Cardiac septum (tissue), 1 donor: ENCODE data around the gene IYD. TPM values are rescaled to one million over a fixed set of nuclear protein-coding genes. Genes with fewer than 3 reads are reported as not detected.
"Not testable (repeated sequence)": the region's sequence is repeated elsewhere in the genome, so short reads cannot be mapped to it uniquely, and the experiment has no call there.

Experiments used
- DNase-seq: peaks from one replicate; pipeline ENCODE4 v3.0.0-alpha.2; 2020; ENCODE audit warnings: low spot score
- intact Hi-C: fragments of 100-400 bp; cut with DNase I; formaldehyde crosslinking; loops from one replicate; pipeline ENCODE4 v1.14.0; 2022
- total RNA-seq: library from RNA; stranded (reverse); fragmentation: NEBNext Ultra II Directional; extraction: Animal tissue kit (Norgen Biotek cat#: 25700); gene quantifications from one replicate; pipeline ENCODE4 v1.2.1, GENCODE V29; 2021
- donor health status: DM: no; HTN: no; CAD: no.

Gene IYD
- total RNA-seq, 1 donor from 2014 or later, result not detected

- no peak for DNase-seq
- intact Hi-C loops, result no loop called here
Measured at GRCh38 chr6:150347845-150348244, 21.0 kb upstream of the IYD start.

- DNase-seq, result peak; percentile 4
- intact Hi-C loops, result no loop called here
Measured at GRCh38 chr6:150349546-150349945, 19.3 kb upstream of the IYD start.

DNA sequence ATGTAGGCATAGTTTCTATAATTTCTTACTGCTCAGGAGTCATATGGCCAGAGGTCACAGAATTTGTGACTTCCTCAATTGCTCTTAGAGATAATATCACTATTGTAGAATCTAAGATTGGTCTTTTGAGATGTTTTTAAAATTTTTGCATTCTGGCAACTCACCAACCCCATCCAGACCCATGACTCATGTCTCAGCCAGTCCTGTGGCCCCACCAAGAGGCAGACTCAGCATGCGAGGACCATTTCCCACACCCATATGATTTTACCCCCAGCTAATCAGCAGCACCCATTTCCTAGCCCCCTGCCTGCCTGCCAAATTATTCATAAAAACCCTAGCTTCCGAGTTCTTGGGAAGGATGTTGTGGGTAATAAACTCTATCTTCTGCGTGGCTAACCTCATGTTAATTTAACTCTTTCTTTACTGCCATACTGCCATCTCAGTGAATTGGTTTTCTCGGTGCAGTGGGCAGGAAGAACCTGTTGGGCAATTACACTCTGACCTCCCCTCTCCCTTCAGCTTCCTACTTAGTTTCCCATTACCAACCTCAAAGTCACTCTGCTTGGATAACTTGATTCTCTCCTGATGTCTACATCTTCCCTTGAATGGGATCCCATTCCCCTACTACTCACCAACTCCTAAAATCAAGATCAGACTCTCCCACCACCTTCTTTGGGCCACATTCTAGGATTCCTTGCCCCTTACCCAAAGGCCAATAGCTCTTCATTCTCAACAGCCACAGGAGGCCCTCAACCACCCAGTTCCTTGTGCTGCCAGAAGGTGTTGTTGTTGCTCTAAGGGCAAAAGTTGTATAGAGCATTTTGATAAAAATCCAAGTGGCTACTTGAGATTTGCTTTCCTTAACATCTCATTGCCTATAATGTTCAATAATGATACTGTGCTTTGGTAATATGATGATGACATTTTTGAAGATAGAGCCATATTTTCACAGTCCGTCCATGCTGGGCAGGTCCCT is 16.2 kb upstream of the IYD start:
- intact Hi-C loops, result no loop called here
- no peak for DNase-seq

DNA sequence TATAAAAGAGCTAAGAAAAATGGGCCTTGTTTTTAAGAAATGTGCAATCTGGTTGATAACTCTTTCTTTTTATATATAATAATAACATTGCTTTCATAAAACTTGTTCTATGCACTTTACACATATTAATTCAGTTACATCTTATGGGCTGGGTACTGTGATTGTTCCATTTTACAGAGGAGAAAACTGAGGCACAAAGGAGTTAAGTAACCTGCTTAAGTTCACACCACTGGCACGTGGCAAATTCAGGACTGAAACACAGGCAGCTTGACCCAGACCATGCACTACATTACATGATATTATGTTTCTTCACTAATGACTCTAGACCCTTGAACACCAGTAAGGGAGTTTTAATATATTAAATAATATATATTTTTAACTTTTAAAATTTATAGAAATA is 15.4 kb upstream of the IYD start:
- DNase-seq, result no peak
- intact Hi-C loops, result no loop called here

DNA sequence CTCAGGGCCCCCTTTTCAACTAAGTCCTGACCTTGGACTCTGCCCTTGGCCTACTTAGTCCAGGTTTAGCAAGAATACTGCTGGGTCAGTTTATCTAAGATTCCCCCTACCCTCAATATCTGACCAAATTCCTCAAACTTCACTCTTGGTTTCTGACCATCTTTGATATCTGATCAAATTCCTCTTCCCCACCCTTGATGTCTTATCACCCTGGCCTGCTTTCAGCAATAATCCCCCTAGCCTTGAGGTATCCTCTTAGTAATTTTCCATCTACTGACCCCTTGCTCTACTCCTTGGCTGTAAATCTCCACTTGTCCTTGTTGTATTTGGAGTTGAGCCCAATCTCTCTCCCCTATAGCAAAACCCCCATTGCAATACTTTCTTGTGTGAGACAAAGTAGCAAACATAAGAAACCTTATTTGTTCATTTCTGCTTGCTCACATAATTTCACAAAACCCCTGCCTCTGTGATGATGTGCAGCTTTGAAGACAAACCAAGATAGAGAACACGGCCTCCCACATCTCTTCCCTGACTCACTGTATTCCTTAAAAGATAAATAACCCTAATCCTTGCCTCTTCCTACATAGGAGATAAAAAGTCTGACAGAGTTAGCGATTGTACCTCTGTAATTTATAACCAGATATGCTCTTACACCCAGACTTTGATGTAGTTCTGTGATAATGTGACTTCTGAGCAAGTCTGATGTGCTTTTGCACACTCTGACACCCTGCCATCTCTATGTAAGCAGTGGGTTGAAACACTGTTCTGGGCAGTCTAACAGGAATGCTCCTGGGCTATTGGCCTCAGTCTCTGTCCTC is 13.8 kb upstream of the IYD start:
- DNase-seq, result no peak
- intact Hi-C loops, result no loop called here

DNA sequence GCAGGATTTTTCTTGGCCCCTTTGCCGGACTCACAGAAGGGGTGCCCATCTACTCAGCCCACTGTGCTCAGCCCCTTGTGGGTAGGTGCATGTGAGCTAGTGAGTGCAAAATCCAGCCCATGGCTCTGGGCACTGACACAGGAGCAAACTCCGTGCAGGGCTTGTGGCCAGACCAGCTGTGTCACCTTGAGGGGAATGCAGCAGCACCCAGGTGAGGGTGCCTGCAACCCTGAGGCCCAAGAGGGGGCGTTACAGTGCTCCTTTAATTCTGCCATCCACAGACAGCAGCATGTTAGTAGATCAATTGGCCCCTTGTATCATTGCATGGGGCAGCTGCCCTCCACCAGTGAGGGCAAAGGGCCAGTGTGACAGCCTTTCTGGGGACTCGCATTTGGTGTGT is 12.9 kb upstream of the IYD start:
- DNase-seq, result no peak
- intact Hi-C loops, result no loop called here

DNA sequence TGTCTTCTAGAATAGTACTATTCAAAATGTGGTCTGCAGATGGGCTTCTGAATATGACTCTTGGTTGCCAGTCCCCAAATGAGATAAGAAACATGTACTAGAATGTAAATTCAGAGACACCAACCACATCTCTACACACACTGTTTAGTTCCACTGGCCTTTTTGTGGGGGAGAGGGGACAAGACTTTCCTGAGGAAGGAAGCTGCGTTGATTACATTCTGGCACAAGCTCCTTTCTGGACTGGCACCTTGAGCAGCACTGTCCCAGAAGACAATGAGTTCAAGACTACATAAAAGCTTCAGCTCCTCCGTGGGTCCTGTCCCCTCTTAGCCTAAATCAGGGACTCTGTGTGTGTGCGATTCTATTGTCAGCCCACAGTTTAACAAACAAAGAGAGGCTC is 6.9 kb upstream of the IYD start:
- intact Hi-C loops, result no loop called here
- no peak for DNase-seq

DNA sequence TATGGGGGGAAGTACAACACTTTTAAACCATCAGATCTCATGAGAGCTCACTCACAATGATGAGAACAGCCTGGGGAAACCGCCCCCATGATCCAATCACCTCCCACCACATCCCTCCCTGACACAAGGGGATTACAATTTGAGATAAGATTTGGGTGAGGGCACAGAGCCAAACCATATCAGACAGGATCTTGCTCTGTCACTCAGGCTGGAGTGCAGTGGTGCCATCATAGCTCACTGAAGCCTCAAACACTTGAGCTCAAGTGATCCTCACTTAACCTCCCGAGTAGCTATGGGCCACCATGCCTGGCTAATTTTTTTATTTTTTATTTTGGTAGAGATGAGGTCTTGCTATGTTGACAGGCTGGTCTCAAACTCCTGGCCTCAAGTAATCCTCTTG is 5.1 kb upstream of the IYD start:
- DNase-seq, result no peak
- intact Hi-C loops, result no loop called here

DNA sequence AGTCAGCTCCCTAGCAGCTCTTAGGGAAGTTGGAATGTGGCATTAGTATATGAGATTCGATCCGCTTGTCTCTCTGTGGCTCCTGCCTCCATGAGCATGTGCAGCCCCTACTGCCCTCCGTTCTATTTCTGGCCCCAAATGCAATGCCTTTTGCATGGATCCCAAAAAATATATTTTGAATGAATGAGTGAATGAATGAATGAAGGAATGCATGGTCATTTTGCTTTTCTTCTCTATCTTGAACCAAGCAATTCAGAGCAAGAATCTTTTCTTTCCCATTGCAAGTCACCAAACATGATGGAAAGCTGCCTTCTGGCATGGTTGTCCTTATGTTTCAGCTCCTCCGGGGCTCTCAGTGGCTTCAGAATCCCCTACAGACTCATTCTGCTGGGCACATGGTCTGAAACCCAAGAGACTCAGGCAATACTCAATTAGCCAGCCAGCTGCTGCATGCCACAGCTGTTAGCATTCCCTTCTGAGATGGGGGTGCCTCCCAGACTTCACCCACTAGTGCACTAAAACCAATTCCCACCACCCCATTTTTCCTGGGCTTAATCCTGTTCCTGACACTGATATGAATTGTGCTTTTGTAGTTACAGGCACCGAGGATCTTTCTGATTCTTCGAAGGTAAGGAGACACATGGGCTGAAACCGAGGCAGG is 2.6 kb upstream of the IYD start:
- intact Hi-C loops, result no loop called here
- DNase-seq, result no peak

GRCh38 chr6:150369408-150369807 is 596 bp downstream of the IYD start:
- no peak for DNase-seq
- intact Hi-C loops, result no loop called here

GRCh38 chr6:150370112-150370511 is 1.3 kb downstream of the IYD start:
- intact Hi-C loops, result no loop called here

GRCh38 chr6:150371356-150371755 is 2.5 kb downstream of the IYD start:
- no peak for DNase-seq
- intact Hi-C loops, result no loop called here

More at GRCh38 chr6:150370112-150370511, 1.3 kb downstream of the IYD start:
- DNase-seq, result no peak

GRCh38 chr6:150372051-150372450 is 3.2 kb downstream of the IYD start:
- no peak for DNase-seq
- intact Hi-C loops, result no loop called here

GRCh38 chr6:150373260-150373701 is 4.5 kb downstream of the IYD start:
- DNase-seq, result no peak
- intact Hi-C loops, result no loop called here

GRCh38 chr6:150374346-150374745 is 5.5 kb downstream of the IYD start:
- DNase-seq, intact Hi-C loops: not testable (repeated sequence)

GRCh38 chr6:150377211-150377781 is 8.5 kb downstream of the IYD start:
- intact Hi-C loops, result no loop called here
- DNase-seq, result no peak

DNA sequence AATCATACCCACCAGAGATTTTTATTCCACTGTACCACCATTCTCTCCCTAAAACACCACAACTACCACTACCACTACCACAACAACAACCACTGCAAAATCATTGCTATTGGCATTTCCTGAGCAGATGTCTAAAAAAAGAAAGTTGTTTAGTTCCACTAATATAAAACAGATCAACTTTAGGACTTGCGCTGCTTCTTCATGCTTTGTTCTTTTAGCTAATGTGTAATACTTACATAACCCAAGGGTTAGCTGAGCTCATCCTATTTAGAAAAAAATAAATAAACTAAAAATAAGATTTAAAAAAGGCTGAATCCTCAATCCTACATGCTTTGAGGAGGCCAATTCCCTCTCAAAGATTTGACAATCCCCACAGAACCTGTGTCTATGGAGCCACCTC is 11.4 kb downstream of the IYD start:
- DNase-seq, result no peak
- intact Hi-C loops, result no loop called here

GRCh38 chr6:150382171-150382570 is 13.4 kb downstream of the IYD start:
- intact Hi-C loops, result no loop called here
- no peak for DNase-seq

DNA sequence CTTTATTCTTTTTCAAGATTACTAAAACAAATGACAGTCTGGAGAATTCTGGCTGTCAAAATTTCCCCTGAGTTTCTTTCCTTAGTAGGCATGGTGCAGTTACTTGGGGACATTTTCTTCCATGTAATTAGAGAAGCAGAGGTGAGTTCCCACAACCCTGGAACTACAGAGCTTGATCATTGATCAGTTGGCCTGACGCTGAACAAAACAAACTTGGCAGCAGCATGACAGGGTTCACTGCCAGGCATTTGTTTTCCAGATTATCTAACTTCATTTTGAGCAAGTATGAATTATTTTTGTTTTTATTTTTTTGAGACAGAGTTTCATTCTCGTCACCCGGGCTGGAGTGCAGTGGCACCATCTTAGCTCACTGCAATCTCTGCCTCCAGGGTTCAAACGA is 22.6 kb downstream of the IYD start:
- DNase-seq, result no peak
- intact Hi-C loops, result no loop called here

GRCh38 chr6:150391890-150392289 is 23.1 kb downstream of the IYD start:
- intact Hi-C loops, result no loop called here
- no peak for DNase-seq
